Vagina (tissue), 2 donors: ENCODE data around the gene CRYGA.

Experiments
- CTCF ChIP-seq, 3 experiments: fragments of 450-650 bp in 2 of 3; fragments of 200-600 bp in 1 of 3; sonication (generic) in 1 of 3; IDR thresholded peaks; one replicate each; pipeline ENCODE4 v1.5.1; 2017 to 2019; ENCODE audit warnings: antibody characterized with exemption in 3 of 3, mild to moderate bottlenecking in 2 of 3, moderate library complexity in 2 of 3
- POLR2A ChIP-seq, 2 donors: fragments of 450-650 bp; IDR thresholded peaks; one replicate each; pipeline ENCODE4 v1.6.1; 2017; ENCODE audit warnings: antibody characterized with exemption in 2 of 2, mild to moderate bottlenecking in 2 of 2, moderate library complexity in 2 of 2

GRCh38 chr2:208175840-208176153, 12.4 kb upstream of the CRYGA start:
- TF ChIP-seq CTCF (IDR thresholded peaks at IDR 0.05) (no peak), POLR2A (IDR thresholded peaks at IDR 0.05) (no peak)
